ENCODE measurements around the gene CLDN16. TPM values are rescaled to one million over a fixed set of nuclear protein-coding genes. Genes with fewer than 3 reads are reported as not detected.

The CLDN16 gene
- total RNA-seq, 1 donor from 2014 or later = not detected

- no peak for DNase-seq (ENCODE audit: low read depth, low spot score)
These were observed 47.7 kb downstream of the CLDN16 start for GRCh38 chr3:190435618-190436017.

GRCh38 chr3:190436331-190436730 lies 48.4 kb downstream of the CLDN16 start:
- DNase-seq (ENCODE audit: low read depth, low spot score) = no peak

- no peak for DNase-seq (ENCODE audit: low read depth, low spot score)
These were observed 54.3 kb downstream of the CLDN16 start for GRCh38 chr3:190442240-190442639.

- DNase-seq (ENCODE audit: low read depth, low spot score) = no peak
These were observed 55.3 kb downstream of the CLDN16 start for GRCh38 chr3:190443257-190443656.

- DNase-seq (ENCODE audit: low read depth, low spot score) = no peak
These were observed 56.0 kb downstream of the CLDN16 start for GRCh38 chr3:190444006-190444405.

- DNase-seq (ENCODE audit: low read depth, low spot score) = no peak
These were observed 56.7 kb downstream of the CLDN16 start for GRCh38 chr3:190444576-190445145.

GRCh38 chr3:190446573-190447279 lies 58.8 kb downstream of the CLDN16 start:
- no peak for DNase-seq (ENCODE audit: low read depth, low spot score)

GRCh38 chr3:190448256-190448655 lies 60.3 kb downstream of the CLDN16 start:
- no peak for DNase-seq (ENCODE audit: low read depth, low spot score)

GRCh38 chr3:190449801-190450200 lies 61.8 kb downstream of the CLDN16 start, which contains the start of gene TMEM207:
TSS of gene TMEM207 (minus strand) at chr3:190449901. CDS start at chr3:190449809, 92 bp downstream.
- DNase-seq (ENCODE audit: low read depth, low spot score) = no peak

- no peak for DNase-seq (ENCODE audit: low read depth, low spot score)
These were observed 67.9 kb downstream of the CLDN16 start for GRCh38 chr3:190455828-190456227.

GRCh38 chr3:190456770-190457169 lies 68.8 kb downstream of the CLDN16 start:
- no peak for DNase-seq (ENCODE audit: low read depth, low spot score)

GRCh38 chr3:190458040-190458439 lies 70.1 kb downstream of the CLDN16 start:
- DNase-seq (ENCODE audit: low read depth, low spot score) = no peak

Other genes with a start within 250 kb of the CLDN16 start
- 0.07 and 0.14 TPM in 2 replicates for gene CLDN1, start 65.7 kb upstream of the CLDN16 start, total RNA-seq
- not detected in 2 replicates for gene TMEM207, start 61.7 kb downstream of the CLDN16 start, total RNA-seq
- 9.4 and 13.5 TPM in 2 replicates for gene IL1RAP, start 125.9 kb downstream of the CLDN16 start, total RNA-seq